ENCODE data around the gene KPNA3. TPM values are rescaled to one million over a fixed set of nuclear protein-coding genes. Genes with fewer than 3 reads are reported as not detected.

KPNA3 gene
- total RNA-seq, 1 experiment from 2014 or later = 23.1 TPM

DNA sequence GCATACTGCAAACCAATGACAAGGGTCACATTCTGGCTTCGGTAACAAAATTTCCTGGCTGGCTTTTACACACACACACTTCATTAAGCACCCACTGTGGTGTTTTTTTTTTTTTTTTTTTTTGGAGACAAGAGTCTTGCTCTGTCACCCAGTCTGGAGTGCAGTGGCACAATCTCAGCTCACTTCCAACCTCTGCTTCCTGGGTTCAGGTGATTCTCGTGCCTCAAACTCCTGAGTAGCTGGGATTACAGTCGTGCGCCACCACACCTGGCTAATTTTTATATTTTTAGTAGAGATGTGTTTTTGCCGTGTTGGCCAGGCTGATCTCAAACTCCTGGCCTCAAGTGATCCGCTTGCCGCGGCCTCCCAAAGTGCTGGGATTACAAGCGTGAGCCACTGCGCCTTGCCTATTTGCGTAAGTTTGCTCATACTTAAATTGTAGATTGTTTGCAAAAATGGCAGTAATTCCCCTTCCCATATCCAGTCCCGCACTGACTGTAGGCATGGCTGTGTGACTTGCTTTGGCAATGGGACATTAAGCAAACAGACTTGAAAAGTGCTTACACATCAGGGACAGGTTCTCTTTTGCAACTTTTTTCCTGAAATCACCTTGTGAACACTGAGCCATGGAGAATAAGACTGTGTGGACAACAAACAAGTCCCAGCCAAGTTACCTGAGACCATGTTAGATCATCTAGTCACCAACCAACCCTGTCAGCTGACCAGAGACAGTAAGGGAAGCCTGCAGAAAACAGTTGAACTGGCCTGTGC is 59.1 kb downstream of the KPNA3 start:
- peaks cover 4% of the 10 kb centered on the region for H3K36me3 Mint-ChIP-seq (ENCODE audit: insufficient read depth, unreplicated experiment)
- CTCF ChIA-PET = no interaction called here
- H3K9me3 Mint-ChIP-seq (ENCODE audit: low read depth, unreplicated experiment) = no peaks in the 10 kb centered on the region
- H3K4me1 Mint-ChIP-seq (ENCODE audit: low read depth, unreplicated experiment) = no peaks in the 10 kb centered on the region
- H3K27me3 Mint-ChIP-seq (ENCODE audit: unreplicated experiment) = no peaks in the 10 kb centered on the region
- no peak overlapping the region for H3K27ac Mint-ChIP-seq (ENCODE audit: unreplicated experiment)
- intact Hi-C loops (cut with micrococcal nuclease; ENCODE audit: unreplicated experiment) = no loop called here
- TF ChIP-seq CTCF (IDR thresholded peaks at IDR 0.05; ENCODE audit: unreplicated experiment) = no peak
- DNase-seq = no peak
- H3K4me3 Mint-ChIP-seq (ENCODE audit: low read depth, unreplicated experiment) = no peak overlapping the region
- BruUV-seq (replicated peaks) = no TSS peak

- H3K9me3 Mint-ChIP-seq (ENCODE audit: low read depth, unreplicated experiment) = no peaks in the 10 kb centered on the region
- no peak for DNase-seq
- H3K36me3 Mint-ChIP-seq (ENCODE audit: insufficient read depth, unreplicated experiment) = peaks cover 12% of the 10 kb centered on the region
- CTCF ChIA-PET = no interaction called here
- no TSS peak for BruUV-seq (replicated peaks)
- no peaks in the 10 kb centered on the region for H3K4me1 Mint-ChIP-seq (ENCODE audit: low read depth, unreplicated experiment)
- no peaks in the 10 kb centered on the region for H3K27me3 Mint-ChIP-seq (ENCODE audit: unreplicated experiment)
- H3K4me3 Mint-ChIP-seq (ENCODE audit: low read depth, unreplicated experiment) = no peak overlapping the region
- TF ChIP-seq CTCF (IDR thresholded peaks at IDR 0.05; ENCODE audit: unreplicated experiment) = no peak
- H3K27ac Mint-ChIP-seq (ENCODE audit: unreplicated experiment) = no peak overlapping the region
- intact Hi-C loops (cut with micrococcal nuclease; ENCODE audit: unreplicated experiment) = no loop called here
These were observed 60.7 kb downstream of the KPNA3 start for GRCh38 chr13:49731766-49732165.

DNA sequence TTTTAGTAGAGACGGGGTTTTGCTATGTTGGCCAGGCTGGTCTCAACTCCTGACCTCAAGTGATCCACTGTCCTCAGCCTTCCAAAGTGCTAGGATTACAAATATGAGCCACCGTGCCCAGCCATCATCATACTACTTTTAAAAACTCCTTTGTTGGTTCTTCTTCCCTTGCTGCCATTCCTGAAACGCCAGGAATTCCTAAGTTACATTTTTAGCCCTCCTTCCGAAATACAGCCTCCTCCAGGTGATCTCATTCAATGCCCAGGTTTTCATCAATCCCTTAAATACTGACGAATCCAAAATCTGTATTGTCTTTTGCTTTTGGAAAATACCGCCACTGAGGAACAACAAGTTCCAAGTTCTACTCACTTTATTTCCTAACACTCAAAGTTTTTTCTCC is 75.9 kb downstream of the KPNA3 start:
- H3K4me3 Mint-ChIP-seq (ENCODE audit: low read depth, unreplicated experiment) = no peak overlapping the region
- CTCF ChIA-PET = no interaction called here
- peaks cover 2% of the 10 kb centered on the region for H3K9me3 Mint-ChIP-seq (ENCODE audit: low read depth, unreplicated experiment)
- no peak overlapping the region for H3K27ac Mint-ChIP-seq (ENCODE audit: unreplicated experiment)
- H3K4me1 Mint-ChIP-seq (ENCODE audit: low read depth, unreplicated experiment) = no peaks in the 10 kb centered on the region
- BruUV-seq (replicated peaks) = no TSS peak
- peaks cover 9% of the 10 kb centered on the region for H3K36me3 Mint-ChIP-seq (ENCODE audit: insufficient read depth, unreplicated experiment)
- no peak for DNase-seq
- no peak for TF ChIP-seq CTCF (IDR thresholded peaks at IDR 0.05; ENCODE audit: unreplicated experiment)
- intact Hi-C loops (cut with micrococcal nuclease; ENCODE audit: unreplicated experiment) = no loop called here
- no peaks in the 10 kb centered on the region for H3K27me3 Mint-ChIP-seq (ENCODE audit: unreplicated experiment)

- H3K27ac Mint-ChIP-seq (ENCODE audit: unreplicated experiment) = no peak overlapping the region
- no peak overlapping the region for H3K4me3 Mint-ChIP-seq (ENCODE audit: low read depth, unreplicated experiment)
- DNase-seq = no peak
- H3K27me3 Mint-ChIP-seq (ENCODE audit: unreplicated experiment) = no peaks in the 10 kb centered on the region
- H3K9me3 Mint-ChIP-seq (ENCODE audit: low read depth, unreplicated experiment) = peaks cover 2% of the 10 kb centered on the region
- CTCF ChIA-PET = no interaction called here
- H3K36me3 Mint-ChIP-seq (ENCODE audit: insufficient read depth, unreplicated experiment) = no peaks in the 10 kb centered on the region
- intact Hi-C loops (cut with micrococcal nuclease; ENCODE audit: unreplicated experiment) = no loop called here
- BruUV-seq (replicated peaks) = no TSS peak
- no peak for TF ChIP-seq CTCF (IDR thresholded peaks at IDR 0.05; ENCODE audit: unreplicated experiment)
- no peaks in the 10 kb centered on the region for H3K4me1 Mint-ChIP-seq (ENCODE audit: low read depth, unreplicated experiment)
These were observed 77.7 kb downstream of the KPNA3 start for GRCh38 chr13:49714757-49715156.

Measured in Calu3 (cell line).